Adrenal gland (tissue), 12 donors: ENCODE data around the gene GRN. TPM values are rescaled to one million over a fixed set of nuclear protein-coding genes. Genes with fewer than 3 reads are reported as not detected.
A peak's percentile ranks its signal among the peaks of the same experiment; 100 is the strongest.
"Not testable (repeated sequence)": the region's sequence is repeated elsewhere in the genome, so short reads cannot be mapped to it uniquely, and the experiment has no call there.

Source experiments
- DNase-seq, 7 donors: peaks; one replicate each; pipeline ENCODE4 v3.0.0-alpha.2; 2019 to 2020
- H3K27ac ChIP-seq, 5 donors: fragments of 200-600 bp; sonication (generic) in 4 of 5; 1 replicate in 3 of 5; 2 replicates in 2 of 5; pipeline versions ENCODE4 v1.5.1 to v1.8.0; 2016 to 2020; ENCODE audit warnings: mild to moderate bottlenecking in 1 of 5
- H3K27me3 ChIP-seq: fragments of 200-600 bp; 2 replicates; pipeline ENCODE4 v1.8.0; 2021
- H3K36me3 ChIP-seq, 2 donors: fragments of 200-600 bp; replicated peaks in 1 of 2; 1 replicate in 1 of 2; 2 replicates in 1 of 2; pipeline versions ENCODE4 v1.5.1 to v1.8.0; 2018 to 2022
- H3K4me1 ChIP-seq, 2 donors: fragments of 200-600 bp; replicated peaks in 1 of 2; 1 replicate in 1 of 2; 2 replicates in 1 of 2; pipeline versions ENCODE4 v1.5.1 to v1.8.0; 2018 to 2021
- H3K4me3 ChIP-seq, 4 donors: fragments of 200-600 bp; sonication (generic) in 3 of 4; one replicate each; pipeline ENCODE4 v1.5.1; 2016 to 2018
- H3K9me3 ChIP-seq, 3 donors: fragments of 200-600 bp; sonication (generic) in 1 of 3; replicated peaks in 1 of 3; 1 replicate in 2 of 3; 2 replicates in 1 of 3; pipeline versions ENCODE4 v1.5.1 to v1.8.0; 2016 to 2021
- POLR2A ChIP-seq, 2 donors: fragments of 450-650 bp; IDR thresholded peaks; one replicate each; pipeline ENCODE4 v1.6.1; 2017; ENCODE audit warnings: antibody characterized with exemption in 2 of 2, mild to moderate bottlenecking in 2 of 2, moderate library complexity in 1 of 2
- WGBS, 4 donors: extraction: QIAGEN DNeasy Blood & Tissue Kit in 2 of 4; methylation state at CpG; one replicate each; pipeline versions ENCODE4 v1.1.5 to v1.1.7; 2013 to 2017; 5-methylcytosine and 5-hydroxymethylcytosine counted together
- intact Hi-C, 2 donors: fragments of 100-400 bp; cut with DNase I; formaldehyde crosslinking; loops; one replicate each; pipeline versions ENCODE4 v1.14.1 to v1.15.0; 2022 to 2023
- polyA plus RNA-seq, 3 donors: library from polyadenylated mRNA; stranded (reverse); fragments of 200-250 nt in 2 of 3; fragments of 350-450 nt in 1 of 3; fragmentation: Illumina TruSeq in 1 of 3; extraction: RNeasy Lipid Tissue Mini Kit (QIAGEN cat#74804) in 1 of 3; gene quantifications; one replicate each; pipeline ENCODE4 v1.2.3, GENCODE V29; 2013 to 2014
- total RNA-seq, 9 donors: library from RNA; depleted of rRNA in 4 of 9; stranded (reverse); fragments of >200 nt in 4 of 9; fragments of 120-200 nt in 1 of 9; fragmentation: NEBNext Ultra II Directional in 1 of 9; extraction: Animal tissue kit (Norgen Biotek cat#: 25700) in 1 of 9; gene quantifications; one replicate each; pipeline versions ENCODE4 v1.1.0 to v1.2.4, GENCODE V29; 2013 to 2023
- TF ChIP-seq, protein P1 (sequence below), 6 experiments: fragments of 450-650 bp in 4 of 6; fragments of 200-600 bp in 2 of 6; sonication (generic) in 1 of 6; IDR thresholded peaks; 1 replicate in 5 of 6; 2 replicates in 1 of 6; pipeline versions ENCODE4 v1.5.1 to v1.8.0; 2016 to 2021; ENCODE audit warnings: antibody characterized with exemption in 6 of 6, mild to moderate bottlenecking in 2 of 6, moderate library complexity in 1 of 6
- donor health status: healthy with polysubstance abuse.
- donor health status: Bipolar disorder and iron deficiency.
- donor health status: DM: yes; HTN: yes; CAD: no.
- donor health status: DM: no; HTN: no; CAD: no.
- donor health status: DM: no; HTN: no; CAD: no.
- donor health status: DM: yes; HTN: yes; CAD: no.

GRN gene
- total and polyA plus RNA-seq, 12 donors: 79.0 to 721 (median 320) TPM

DNA sequence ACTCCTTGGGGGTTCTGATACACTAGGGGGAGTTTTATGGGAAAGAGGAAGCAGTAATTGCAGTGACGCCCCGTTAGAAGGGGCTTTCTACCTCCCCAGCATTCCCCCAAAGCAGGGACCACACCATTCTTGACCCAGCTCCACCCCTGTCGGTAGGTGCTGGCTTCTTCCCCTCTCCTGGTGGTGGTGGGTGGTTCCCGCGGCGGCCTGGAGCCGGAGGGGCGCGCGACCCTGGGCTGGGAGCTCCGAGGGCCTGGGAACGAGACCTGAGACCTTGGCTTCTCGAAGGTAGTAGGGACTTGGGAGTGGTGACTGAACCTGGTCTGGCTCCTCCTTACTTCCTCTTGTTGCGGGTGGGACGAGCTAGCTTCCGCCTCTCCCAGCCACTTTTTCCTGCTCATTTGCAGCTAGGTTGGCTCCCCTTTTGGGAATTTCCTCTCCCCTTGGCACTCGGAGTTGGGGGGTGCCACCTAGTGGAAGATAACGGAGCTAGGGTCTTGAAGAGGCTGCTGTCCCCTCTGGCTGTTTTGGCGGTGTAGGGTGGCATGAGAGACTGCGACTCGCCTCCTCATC is 438 bp downstream of the GRN start:
- intact Hi-C loops: no loop called here
- TF ChIP-seq, protein P1, sequence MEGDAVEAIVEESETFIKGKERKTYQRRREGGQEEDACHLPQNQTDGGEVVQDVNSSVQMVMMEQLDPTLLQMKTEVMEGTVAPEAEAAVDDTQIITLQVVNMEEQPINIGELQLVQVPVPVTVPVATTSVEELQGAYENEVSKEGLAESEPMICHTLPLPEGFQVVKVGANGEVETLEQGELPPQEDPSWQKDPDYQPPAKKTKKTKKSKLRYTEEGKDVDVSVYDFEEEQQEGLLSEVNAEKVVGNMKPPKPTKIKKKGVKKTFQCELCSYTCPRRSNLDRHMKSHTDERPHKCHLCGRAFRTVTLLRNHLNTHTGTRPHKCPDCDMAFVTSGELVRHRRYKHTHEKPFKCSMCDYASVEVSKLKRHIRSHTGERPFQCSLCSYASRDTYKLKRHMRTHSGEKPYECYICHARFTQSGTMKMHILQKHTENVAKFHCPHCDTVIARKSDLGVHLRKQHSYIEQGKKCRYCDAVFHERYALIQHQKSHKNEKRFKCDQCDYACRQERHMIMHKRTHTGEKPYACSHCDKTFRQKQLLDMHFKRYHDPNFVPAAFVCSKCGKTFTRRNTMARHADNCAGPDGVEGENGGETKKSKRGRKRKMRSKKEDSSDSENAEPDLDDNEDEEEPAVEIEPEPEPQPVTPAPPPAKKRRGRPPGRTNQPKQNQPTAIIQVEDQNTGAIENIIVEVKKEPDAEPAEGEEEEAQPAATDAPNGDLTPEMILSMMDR (IDR thresholded peaks at IDR 0.05): peak; percentile 14 to 50 (median 43)
- TF ChIP-seq POLR2A (IDR thresholded peaks at IDR 0.05): no peak
- Histone ChIP-seq H3K4me3 (peak overlapping the region; percentile 55 to 92 (median 81)), H3K36me3 (peaks cover 0 to 17% of the 10 kb centered on the region in 2 donors), H3K27ac (peak overlapping the region; percentile 68 to 90 (median 77)), H3K4me1 (peaks cover 7 to 11% of the 10 kb centered on the region in 2 donors), H3K27me3 (no peaks in the 10 kb centered on the region), H3K9me3 (no peaks in the 10 kb centered on the region)
- DNase-seq: peak in 6 of 7 donors; percentile 53 to 83 (median 69)
- 0 to 4% (median 2%) methylated on average over 5 to 21 of the region's 21 CpGs for WGBS, 4 donors

DNA sequence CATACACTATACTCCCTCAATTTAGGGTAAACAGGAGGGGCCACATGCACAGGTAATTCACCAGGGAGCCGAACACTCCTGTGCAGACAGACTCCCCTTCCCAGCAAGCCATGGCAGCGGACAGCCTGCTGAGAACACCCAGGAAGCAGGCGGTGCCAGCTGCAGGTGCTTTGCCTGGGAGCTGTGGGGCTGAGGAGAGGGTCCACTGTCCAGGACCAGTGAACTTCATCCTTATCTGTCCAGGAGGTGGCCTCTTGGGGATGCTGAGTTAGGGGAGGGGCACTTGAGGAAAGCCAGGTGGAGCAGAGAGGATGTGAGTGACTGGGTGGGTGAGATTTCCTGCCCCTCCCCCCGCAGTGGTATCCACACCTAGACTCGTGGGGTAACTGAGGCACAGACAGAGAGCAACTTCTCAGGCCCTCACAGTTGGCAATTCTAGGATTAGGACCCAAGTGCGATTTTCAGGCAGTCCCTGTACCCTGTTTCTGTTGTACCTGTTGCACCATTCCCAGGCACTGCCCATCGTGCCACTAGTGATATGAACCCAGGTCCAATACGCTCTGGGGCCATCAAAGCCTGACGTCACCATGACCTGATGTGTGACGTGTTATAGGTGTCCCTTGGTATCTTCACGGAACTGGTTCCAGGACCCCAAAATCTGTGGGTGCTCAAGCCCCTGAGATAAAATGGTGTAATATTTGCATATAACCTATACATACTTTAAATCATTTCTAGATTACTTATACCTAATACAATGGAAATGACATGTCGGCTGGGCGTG is 1.2 kb downstream of the GRN start:
- H3K4me3 ChIP-seq: peak overlapping the region in 1 of 4 donors; percentile 55
- TF ChIP-seq POLR2A (IDR thresholded peaks at IDR 0.05): no peak
- TF ChIP-seq, protein P1 (IDR thresholded peaks at IDR 0.05): no peak
- WGBS, 4 donors: 65 to 74% (median 66%) methylated on average over 10 to 13 of the region's 13 CpGs
- intact Hi-C loops: no loop called here
- peak in 2 of 7 donors; percentile 23 to 33 for DNase-seq
- H3K36me3 ChIP-seq: peaks cover 0 to 23% of the 10 kb centered on the region in 2 donors
- H3K27ac ChIP-seq: peak overlapping the region in 2 of 5 donors; percentile 68 to 85
- no peaks in the 10 kb centered on the region for H3K27me3 ChIP-seq
- H3K9me3 ChIP-seq: no peaks in the 10 kb centered on the region
- peaks cover 7 to 11% of the 10 kb centered on the region in 2 donors for H3K4me1 ChIP-seq

DNA sequence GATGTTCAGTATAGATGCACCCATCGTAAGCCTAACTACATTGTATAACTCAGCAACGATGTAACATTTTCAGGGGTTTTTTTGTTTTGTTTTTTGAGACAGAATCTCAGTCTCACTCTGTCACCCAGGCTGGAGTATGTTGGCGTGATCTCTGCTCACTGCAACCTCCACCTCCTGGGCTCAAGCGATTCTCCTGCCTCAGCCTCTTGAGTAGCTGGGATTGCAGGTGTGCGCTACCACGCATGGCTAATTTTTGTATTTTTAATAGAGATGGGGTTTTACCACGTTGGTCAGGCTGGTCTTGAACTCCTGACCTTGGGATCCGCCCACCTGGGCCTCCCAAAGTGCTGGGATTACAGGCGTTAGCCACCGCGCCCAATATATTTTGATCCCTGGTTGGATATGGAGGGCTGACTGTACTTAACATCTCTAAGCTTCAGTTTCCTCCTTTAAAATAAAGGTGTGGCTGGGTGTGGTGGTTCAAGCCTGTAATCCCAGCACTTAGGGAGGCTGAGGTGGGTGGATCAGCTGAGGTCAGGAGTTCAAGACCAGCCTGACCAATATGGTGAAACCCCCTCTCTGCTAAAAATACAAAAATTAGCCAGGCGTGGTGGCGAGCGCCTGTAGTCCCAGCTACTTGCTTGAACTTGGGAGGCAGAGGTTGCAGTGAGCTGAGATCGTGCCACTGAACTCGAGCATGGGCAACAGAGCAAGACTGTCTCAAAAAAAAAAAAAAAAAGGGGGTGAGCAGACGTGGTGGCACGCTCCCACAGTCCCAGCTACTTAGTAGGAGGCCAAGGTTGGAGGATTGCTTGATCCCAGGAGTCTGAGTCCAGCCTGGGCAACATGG is 2.3 kb downstream of the GRN start:
- 78 to 87% (median 82%) methylated on average over 17 to 18 of the region's 18 CpGs for WGBS, 4 donors
- peaks cover 7 to 11% of the 10 kb centered on the region in 2 donors for H3K4me1 ChIP-seq
- H3K27ac ChIP-seq: peak overlapping the region in 1 of 5 donors; percentile 10
- DNase-seq, intact Hi-C loops, H3K27me3 ChIP-seq, H3K4me3 ChIP-seq, H3K9me3 ChIP-seq: not testable (repeated sequence)
- H3K36me3 ChIP-seq: peaks cover 0 to 35% of the 10 kb centered on the region in 2 donors

DNA sequence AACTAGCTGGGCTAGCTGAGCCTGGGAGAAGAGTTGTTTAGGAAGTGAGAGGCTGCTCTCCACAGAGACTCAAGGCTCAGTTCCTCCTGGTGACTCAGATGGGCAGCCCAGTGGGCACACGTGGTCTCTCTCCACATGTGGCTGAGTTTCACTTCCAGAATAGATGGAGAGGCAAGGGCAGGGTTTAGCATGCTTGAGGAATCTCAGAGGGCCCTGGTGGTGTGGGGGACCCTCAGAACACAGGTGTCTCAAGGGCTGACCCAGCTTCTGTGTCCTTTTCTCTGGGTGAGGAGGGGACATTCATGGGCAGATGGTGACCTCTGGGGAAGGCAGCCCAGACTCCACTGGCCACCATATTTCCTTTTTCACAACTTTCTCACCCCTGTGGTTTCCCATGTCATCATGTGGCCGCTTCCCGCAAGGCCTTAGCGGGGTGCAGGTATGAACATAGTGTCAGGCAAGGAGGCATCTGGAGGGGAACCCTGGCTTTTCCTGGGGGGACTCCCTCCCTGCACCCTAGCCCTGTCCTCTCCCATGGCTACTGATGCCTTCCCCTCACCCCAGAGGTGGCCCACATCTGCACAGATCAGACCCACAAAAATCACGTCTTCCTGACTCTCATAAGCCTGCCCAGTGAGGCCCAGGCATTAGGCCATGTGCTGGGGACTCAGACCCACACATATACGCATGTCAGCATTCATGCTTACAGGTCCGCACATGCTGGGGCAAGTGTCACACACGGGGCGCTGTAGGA is 3.3 kb downstream of the GRN start:
- Histone ChIP-seq H3K27ac (peak overlapping the region in 1 of 5 donors; percentile 10), H3K9me3 (no peaks in the 10 kb centered on the region), H3K4me1 (peaks cover 7 to 11% of the 10 kb centered on the region in 2 donors), H3K27me3 (no peaks in the 10 kb centered on the region), H3K36me3 (peaks cover 0 to 42% of the 10 kb centered on the region in 2 donors), H3K4me3 (no peak overlapping the region)
- 75 to 84% (median 79%) methylated on average over 6 to 9 of the region's 9 CpGs for WGBS, 4 donors
- TF ChIP-seq, protein P1 (IDR thresholded peaks at IDR 0.05): no peak
- TF ChIP-seq POLR2A (IDR thresholded peaks at IDR 0.05): no peak
- intact Hi-C loops: no loop called here
- peak in 4 of 7 donors; percentile 50 to 60 (median 56) for DNase-seq
